ENCODE measurements around the gene EP400. TPM values are rescaled to one million over a fixed set of nuclear protein-coding genes. Genes with fewer than 3 reads are reported as not detected.

Gene EP400
- total and polyA plus RNA-seq, 2 of the 13 experiments (the other 11 are each of a cell fraction or from before 2014, with no cell fraction given) = 4.9 to 5.0 TPM

- FAIRE-seq (no peak), ATAC-seq (no peak), DNase-seq (ENCODE audit: low spot score) (no peak)
- ChIA-PET POLR2A (no interaction called here), CTCF (ENCODE audit: low intra/inter-chr PET ratio, low total read pairs) (no interaction called here)
- Histone ChIP-seq H3K9me3 (ENCODE audit: low read length) (no peaks in the 10 kb centered on the region), H3K4me2 (ENCODE audit: low read depth, low read length) (no peak overlapping the region), H3K36me3 (replicated peaks in 1 of 2; ENCODE audit: control insufficient read depth in 1 of 2, insufficient read depth in 2 of 2, low read length in 2 of 2) (peaks cover 18 to 31% of the 10 kb centered on the region in 2 experiments; a peak in 4 of 5 replicates), H3K4me1 (ENCODE audit: insufficient read depth, low read length) (peaks cover 8% of the 10 kb centered on the region; the same call in 1 of the 2 replicates), H3K27me3 (ENCODE audit: control insufficient read depth in 1 of 2, insufficient read depth in 2 of 2, low read length in 2 of 2) (no peaks in the 10 kb centered on the region), H3K4me3 (replicated peaks in 1 of 3; ENCODE audit: insufficient read depth in 1 of 3, low read depth in 2 of 3, low read length in 3 of 3) (no peak overlapping the region), H3K27ac (ENCODE audit: extremely low read length, insufficient read depth, low read length) (no peak overlapping the region), H4K20me1 (ENCODE audit: insufficient read depth, low read length) (peaks cover 22% of the 10 kb centered on the region; the same call in 1 of the 2 replicates), H2AFZ (ENCODE audit: low read length) (no peak overlapping the region), H3K9ac (ENCODE audit: insufficient read depth, low read depth, low read length) (no peak overlapping the region), H3K79me2 (ENCODE audit: insufficient read depth, low read length) (no peaks in the 10 kb centered on the region)
- in situ Hi-C loops (cut with HindIII; ENCODE audit: extremely low pct_ligation_motif_present, low pct_unique_long_range_greater_than_20kb) (no loop called here), intact Hi-C loops (cut with micrococcal nuclease; ENCODE audit: unreplicated experiment) (no loop called here)
- 98% methylated on average over 18 of the region's 31 CpGs for WGBS (ENCODE audit: low lambda C conversion rate)
- no TSS peak for BruUV-seq (replicated peaks)
- TF ChIP-seq PRMT3 (CRISPR knock-in tag; IDR thresholded peaks at IDR 0.05; ENCODE audit: borderline replicate concordance, low read depth) (no peak), HIVEP1 (CRISPR knock-in tag; IDR thresholded peaks at IDR 0.05) (no peak), XBP1 (CRISPR knock-in tag; IDR thresholded peaks at IDR 0.05) (no peak), ZBTB3 (CRISPR knock-in tag; IDR thresholded peaks at IDR 0.05; ENCODE audit: borderline replicate concordance, low read depth) (no peak), STAG1 (CRISPR knock-in tag; IDR thresholded peaks at IDR 0.05) (no peak), ZFP91 (CRISPR knock-in tag; IDR thresholded peaks at IDR 0.05; ENCODE audit: borderline replicate concordance) (no peak), ZNF431 (CRISPR knock-in tag; IDR thresholded peaks at IDR 0.05; ENCODE audit: borderline replicate concordance, low read depth) (no peak), RFX3 (CRISPR knock-in tag; IDR thresholded peaks at IDR 0.05) (no peak), KLF6 (CRISPR knock-in tag; IDR thresholded peaks at IDR 0.05) (no peak), ATF4 (CRISPR knock-in tag; IDR thresholded peaks at IDR 0.05) (no peak), REST (IDR thresholded peaks at IDR 0.05; ENCODE audit: borderline replicate concordance in 1 of 2, low read depth in 1 of 2, low read length in 2 of 2) (no peak), ZNF335 (CRISPR knock-in tag; IDR thresholded peaks at IDR 0.05) (no peak), AGO1 (IDR thresholded peaks at IDR 0.05; ENCODE audit: low read depth, low read length, poor library complexity, severe bottlenecking) (no peak), NFKB2 (CRISPR knock-in tag; IDR thresholded peaks at IDR 0.05; ENCODE audit: borderline replicate concordance) (no peak)
- TF ChIP-seq, protein P1, sequence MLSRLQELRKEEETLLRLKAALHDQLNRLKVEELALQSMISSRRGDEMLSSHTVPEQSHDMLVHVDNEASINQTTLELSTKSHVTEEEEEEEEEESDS (CRISPR knock-in tag; IDR thresholded peaks at IDR 0.05; ENCODE audit: borderline replicate concordance) = no peak
Measured at GRCh38 chr12:131907379-131908091, 42.2 kb upstream of the EP400 start.
